GM12874 (cell line): Measurements from ENCODE around the gene SMARCA1.
A peak's percentile ranks its signal among the peaks of the same experiment; 100 is the strongest.

Experiments
- CTCF ChIP-seq: IDR thresholded peaks from 2 replicates; pipeline ENCODE4 v1.5.1; 2011; ENCODE audit warnings: low read depth, mild to moderate bottlenecking, control low read depth, low read length, moderate library complexity; ENCODE audit not compliant: insufficient read depth

SMARCA1 gene

GRCh38 chrX:129449148-129449547 is 74.1 kb downstream of the SMARCA1 start:
- TF ChIP-seq CTCF: no peak

GRCh38 chrX:129445436-129445835 is 77.9 kb downstream of the SMARCA1 start:
- no peak for TF ChIP-seq CTCF

GRCh38 chrX:129433945-129434344 is 89.3 kb downstream of the SMARCA1 start:
- no peak for TF ChIP-seq CTCF

- no peak for TF ChIP-seq CTCF
These were observed 89.8 kb downstream of the SMARCA1 start for GRCh38 chrX:129433461-129433860.

GRCh38 chrX:129427267-129427666 is 96.0 kb downstream of the SMARCA1 start:
- TF ChIP-seq CTCF: peak; percentile 37

GRCh38 chrX:129423191-129423590 is 100.1 kb downstream of the SMARCA1 start:
- no peak for TF ChIP-seq CTCF

GRCh38 chrX:129404670-129405008 is 118.7 kb downstream of the SMARCA1 start:
- no peak for TF ChIP-seq CTCF
